ENCODE results near the gene ITGA1. TPM values are rescaled to one million over a fixed set of nuclear protein-coding genes. Genes with fewer than 3 reads are reported as not detected.

Gene ITGA1
- polyA plus RNA-seq, 1 experiment: 148 TPM

DNA sequence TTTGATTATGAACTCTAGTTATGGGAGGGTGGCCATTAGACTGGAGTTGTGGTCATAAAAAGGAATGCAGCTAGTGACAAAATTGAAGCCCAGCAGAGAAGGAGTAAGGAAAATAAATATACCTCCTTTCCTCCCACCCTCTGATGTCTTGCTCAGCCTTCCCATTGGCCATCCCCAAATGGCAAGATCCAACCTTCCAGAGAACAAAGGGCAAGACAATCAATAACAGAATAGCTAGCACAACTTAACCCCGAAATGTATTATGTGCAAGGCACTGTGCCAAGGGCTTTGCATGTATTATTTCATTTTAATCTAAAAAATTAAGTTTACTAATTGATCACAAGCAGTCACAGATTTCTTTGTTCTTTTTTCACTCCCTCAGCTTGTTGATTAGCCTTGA, 3.6 kb downstream of the ITGA1 start:
- TF ChIP-seq, protein P1, sequence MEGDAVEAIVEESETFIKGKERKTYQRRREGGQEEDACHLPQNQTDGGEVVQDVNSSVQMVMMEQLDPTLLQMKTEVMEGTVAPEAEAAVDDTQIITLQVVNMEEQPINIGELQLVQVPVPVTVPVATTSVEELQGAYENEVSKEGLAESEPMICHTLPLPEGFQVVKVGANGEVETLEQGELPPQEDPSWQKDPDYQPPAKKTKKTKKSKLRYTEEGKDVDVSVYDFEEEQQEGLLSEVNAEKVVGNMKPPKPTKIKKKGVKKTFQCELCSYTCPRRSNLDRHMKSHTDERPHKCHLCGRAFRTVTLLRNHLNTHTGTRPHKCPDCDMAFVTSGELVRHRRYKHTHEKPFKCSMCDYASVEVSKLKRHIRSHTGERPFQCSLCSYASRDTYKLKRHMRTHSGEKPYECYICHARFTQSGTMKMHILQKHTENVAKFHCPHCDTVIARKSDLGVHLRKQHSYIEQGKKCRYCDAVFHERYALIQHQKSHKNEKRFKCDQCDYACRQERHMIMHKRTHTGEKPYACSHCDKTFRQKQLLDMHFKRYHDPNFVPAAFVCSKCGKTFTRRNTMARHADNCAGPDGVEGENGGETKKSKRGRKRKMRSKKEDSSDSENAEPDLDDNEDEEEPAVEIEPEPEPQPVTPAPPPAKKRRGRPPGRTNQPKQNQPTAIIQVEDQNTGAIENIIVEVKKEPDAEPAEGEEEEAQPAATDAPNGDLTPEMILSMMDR (IDR thresholded peaks at IDR 0.05; ENCODE audit: low read depth, low read length): no peak
- no peak overlapping the region for H3K4me3 ChIP-seq (ENCODE audit: low read depth, low read length)

DNA sequence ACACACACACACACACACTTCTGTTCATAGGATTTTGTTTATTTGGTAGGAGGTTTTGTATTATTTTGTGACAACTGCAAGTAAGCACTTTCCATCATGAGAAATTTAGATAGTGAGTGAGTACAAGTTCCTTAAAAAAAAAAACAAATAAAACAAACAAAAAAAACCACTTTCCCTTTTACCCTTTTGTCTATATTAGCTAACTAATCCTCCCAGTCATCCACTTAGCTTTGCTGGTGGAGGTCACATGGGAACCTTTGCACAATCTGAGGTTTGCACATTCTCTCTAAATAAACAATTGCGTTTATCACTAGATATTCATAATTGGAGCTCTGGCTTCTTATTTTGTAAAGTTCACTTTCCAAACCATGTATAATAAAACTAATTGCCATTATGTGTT, 6.8 kb downstream of the ITGA1 start:
- ChIA-PET POLR2A (no interaction called here), CTCF (no interaction called here)
- TF ChIP-seq, protein P1 (IDR thresholded peaks at IDR 0.05; ENCODE audit: low read depth, low read length): no peak
- H3K9me3 ChIP-seq (ENCODE audit: control insufficient read depth, insufficient read depth, low read length): no peaks in the 10 kb centered on the region
- H3K4me3 ChIP-seq (ENCODE audit: low read depth, low read length): no peak overlapping the region
- H3K27ac ChIP-seq (ENCODE audit: low read depth, low read length): no peak overlapping the region
- no peaks in the 10 kb centered on the region for H3K27me3 ChIP-seq (ENCODE audit: control insufficient read depth, insufficient read depth, low read length)
- no peak for DNase-seq (ENCODE audit: low read depth, low spot score)

More for the DNA sequence above, 3.6 kb downstream of the ITGA1 start:
- CTCF ChIA-PET: interaction anchor here (1.0 kb wide), 1 partner anchor 98 kb away, joined by 3 read pairs; no protein-coding TSS in a partner anchor
- POLR2A ChIA-PET: no interaction called here
- Histone ChIP-seq H3K27me3 (ENCODE audit: control insufficient read depth, insufficient read depth, low read length) (no peaks in the 10 kb centered on the region), H3K27ac (ENCODE audit: low read depth, low read length) (no peak overlapping the region), H3K9me3 (ENCODE audit: control insufficient read depth, insufficient read depth, low read length) (no peaks in the 10 kb centered on the region)
- no peak for DNase-seq (ENCODE audit: low read depth, low spot score)

DNA sequence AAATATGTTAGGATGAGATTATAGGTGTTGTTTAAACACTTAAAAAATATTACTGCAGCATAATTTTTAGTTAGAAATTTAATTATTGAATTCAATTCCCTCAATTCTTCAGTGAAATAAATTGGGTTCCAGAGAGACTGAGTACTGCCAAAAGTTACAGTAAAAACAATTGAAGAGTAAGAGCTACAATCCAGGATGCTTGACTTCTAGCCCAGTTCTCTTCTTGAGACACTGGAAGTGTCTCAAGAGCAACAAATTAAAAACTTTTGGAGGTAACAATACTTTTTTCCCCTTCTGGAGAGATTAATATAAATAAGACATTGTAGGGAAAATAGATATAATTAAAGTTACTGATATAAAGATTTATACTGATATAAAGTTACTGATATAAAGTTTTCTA, 8.3 kb downstream of the ITGA1 start:
- TF ChIP-seq, protein P1 (IDR thresholded peaks at IDR 0.05; ENCODE audit: low read depth, low read length): no peak
- DNase-seq (ENCODE audit: low read depth, low spot score): no peak
- H3K27ac ChIP-seq (ENCODE audit: low read depth, low read length): no peak overlapping the region
- ChIA-PET CTCF (interaction anchor here (0.6 to 1.6 kb wide), 5 partner anchors 8 to 1835 kb away, joined by 3 to 6 read pairs (median 3); partner anchors contain the start of genes ITGA1 and PELO), POLR2A (interaction anchor here (1.6 kb wide), 1 partner anchor 9 kb away, joined by 8 read pairs; the partner anchor contains the start of genes ITGA1 and PELO)
- no peaks in the 10 kb centered on the region for H3K27me3 ChIP-seq (ENCODE audit: control insufficient read depth, insufficient read depth, low read length)
- no peak overlapping the region for H3K4me3 ChIP-seq (ENCODE audit: low read depth, low read length)
- H3K9me3 ChIP-seq (ENCODE audit: control insufficient read depth, insufficient read depth, low read length): no peaks in the 10 kb centered on the region

DNA sequence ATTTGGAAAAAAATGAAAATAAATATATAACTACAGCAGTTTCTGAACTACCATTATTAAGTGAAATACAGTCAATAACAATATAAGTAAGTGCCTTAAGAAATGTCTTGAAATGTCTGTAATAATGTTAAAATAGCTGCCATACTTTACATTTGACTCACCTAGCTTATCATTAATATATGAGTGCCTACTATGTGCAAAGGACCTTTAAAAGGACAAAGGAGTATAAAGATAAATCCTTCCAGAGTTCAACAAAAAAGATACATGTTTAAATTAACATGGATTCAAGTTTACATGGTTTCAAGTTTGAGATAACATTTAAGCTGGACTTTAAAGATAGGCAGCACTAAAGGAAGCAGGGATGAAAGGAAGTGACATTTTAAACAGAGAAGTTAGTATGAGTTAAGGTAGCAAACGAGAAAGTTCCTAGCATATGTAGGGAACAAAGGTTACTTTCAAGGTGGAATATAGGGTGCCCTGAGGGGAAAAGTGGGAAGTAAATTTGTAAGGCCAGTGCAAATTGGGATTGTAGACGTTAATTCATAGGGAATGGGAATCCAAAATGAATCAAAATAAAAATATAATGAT, 8.9 kb downstream of the ITGA1 start:
- ChIA-PET CTCF (interaction anchor here (1.3 to 1.6 kb wide), 3 partner anchors 9 to 132 kb away, joined by 3 to 6 read pairs (median 4); partner anchors contain the start of genes ITGA1 and PELO), POLR2A (interaction anchor here (1.6 kb wide), 1 partner anchor 9 kb away, joined by 8 read pairs; the partner anchor contains the start of genes ITGA1 and PELO)
- Histone ChIP-seq H3K27me3 (ENCODE audit: control insufficient read depth, insufficient read depth, low read length) (no peaks in the 10 kb centered on the region), H3K9me3 (ENCODE audit: control insufficient read depth, insufficient read depth, low read length) (no peaks in the 10 kb centered on the region), H3K4me3 (ENCODE audit: low read depth, low read length) (no peak overlapping the region), H3K27ac (ENCODE audit: low read depth, low read length) (no peak overlapping the region)
- DNase-seq (ENCODE audit: low read depth, low spot score): no peak
- TF ChIP-seq, protein P1 (IDR thresholded peaks at IDR 0.05; ENCODE audit: low read depth, low read length): no peak

DNA sequence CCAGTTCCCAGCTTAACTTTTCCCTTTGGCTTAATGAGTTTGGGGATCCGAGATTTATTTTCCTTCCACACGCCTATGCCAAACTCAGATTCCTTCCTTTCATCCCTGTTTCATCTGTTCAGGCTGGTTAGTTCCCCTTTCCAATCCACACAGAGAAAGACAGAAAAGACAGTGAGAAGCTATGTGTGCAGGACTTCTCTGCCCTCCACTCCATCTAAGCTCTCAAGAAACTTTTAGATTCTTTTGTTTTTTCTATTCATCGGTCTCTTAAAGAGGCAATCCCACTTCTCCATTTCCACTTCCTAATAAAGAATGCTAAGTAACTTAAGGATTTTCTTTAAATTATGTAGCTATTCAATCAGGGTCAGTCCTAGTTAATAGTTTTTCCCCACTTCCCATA, 11.2 kb downstream of the ITGA1 start:
- Histone ChIP-seq H3K27ac (ENCODE audit: low read depth, low read length) (peak overlapping the region; percentile 96), H3K9me3 (ENCODE audit: control insufficient read depth, insufficient read depth, low read length) (no peaks in the 10 kb centered on the region), H3K27me3 (ENCODE audit: control insufficient read depth, insufficient read depth, low read length) (no peaks in the 10 kb centered on the region), H3K4me3 (ENCODE audit: low read depth, low read length) (peak overlapping the region; percentile 82)
- no peak for DNase-seq (ENCODE audit: low read depth, low spot score)
- TF ChIP-seq, protein P1 (IDR thresholded peaks at IDR 0.05; ENCODE audit: low read depth, low read length): no peak
- ChIA-PET CTCF (interaction anchor here (1.2 to 2.0 kb wide), 5 partner anchors 9 to 116 kb away, joined by 3 to 21 read pairs (median 4); partner anchors contain the start of genes ITGA1 and PELO), POLR2A (interaction anchor here (1.0 to 2.5 kb wide), 7 partner anchors 9 to 233 kb away, joined by 3 to 17 read pairs (median 14); partner anchors contain the start of genes ITGA1 and PELO)
